IPS DF 6.9 (cell line): ENCODE measurements around the gene CKS1B.

Experiments
- DNase-seq: peaks from one replicate; pipeline ENCODE4 v3.0.0-alpha.2; 2013; ENCODE audit warnings: low read depth, low spot score
- H3K27ac ChIP-seq: one replicate; pipeline ENCODE4 v1.5.1; 2013; ENCODE audit warnings: low read length, control low read depth
- H3K27me3 ChIP-seq: 2 replicates; pipeline ENCODE4 v1.6.1; 2013; ENCODE audit warnings: mild to moderate bottlenecking, low read length; ENCODE audit not compliant: control insufficient read depth, insufficient read depth
- H3K36me3 ChIP-seq: 2 replicates; pipeline ENCODE4 v1.6.1; 2013; ENCODE audit warnings: low read length; ENCODE audit not compliant: control insufficient read depth, insufficient read depth
- H3K4me1 ChIP-seq: 2 replicates; pipeline ENCODE4 v1.6.1; 2013; ENCODE audit warnings: low read length; ENCODE audit not compliant: control insufficient read depth, insufficient read depth
- H3K4me3 ChIP-seq: 2 replicates; pipeline ENCODE4 v1.5.1; 2013; ENCODE audit warnings: mild to moderate bottlenecking, low read length
- H3K9me3 ChIP-seq: 2 replicates; pipeline ENCODE4 v1.6.1; 2013; ENCODE audit warnings: low read length, inconsistent platforms; ENCODE audit not compliant: control insufficient read depth, insufficient read depth
- WGBS: extraction: QIAGEN DNeasy Blood & Tissue Kit; methylation state at CpG from one replicate; pipeline ENCODE4 v1.1.7; 2013; ENCODE audit warnings: mixed read lengths, missing lambda C conversion rate; ENCODE audit not compliant: insufficient read length, insufficient coverage; 5-methylcytosine and 5-hydroxymethylcytosine counted together

The CKS1B gene

DNA sequence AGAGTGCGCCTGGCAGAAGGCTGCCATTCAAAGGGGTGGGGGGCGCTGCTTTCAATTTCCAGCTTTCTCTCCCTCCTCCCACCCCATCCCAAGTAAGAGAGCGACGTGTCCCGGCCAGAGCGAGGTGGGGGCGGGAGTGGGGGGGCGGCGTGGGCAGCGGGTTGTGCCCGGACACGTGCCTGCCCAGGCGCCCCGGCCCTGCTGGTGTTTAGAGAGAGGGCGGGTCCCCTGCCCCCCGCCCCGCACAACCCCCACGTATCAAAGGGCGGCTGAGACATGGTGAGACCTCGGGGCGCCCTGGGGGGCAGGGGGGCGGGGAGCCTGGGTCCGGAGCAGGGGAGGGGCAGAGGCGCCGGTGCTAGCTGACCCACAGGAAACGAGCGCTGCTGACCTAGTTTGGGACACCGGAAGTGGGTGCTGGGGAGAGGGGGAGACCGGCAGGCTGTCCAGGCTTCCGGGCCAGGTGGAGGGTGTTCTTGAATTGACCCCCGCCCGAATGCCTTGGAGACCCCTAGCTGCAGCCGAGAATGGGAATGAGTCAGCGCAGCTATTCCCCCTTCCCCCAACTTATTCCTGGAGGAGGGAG, 29.4 kb downstream of the CKS1B start:
- H3K9me3 ChIP-seq: no peaks in the 10 kb centered on the region
- H3K4me1 ChIP-seq: peaks cover 11% of the 10 kb centered on the region
- peak overlapping the region; percentile 81; the same call in 1 of the 2 replicates for H3K4me3 ChIP-seq
- WGBS: no CpG with 5 or more reads among the region's 34 CpGs
- DNase-seq: no peak
- H3K27ac ChIP-seq: no peak overlapping the region
- H3K27me3 ChIP-seq: no peaks in the 10 kb centered on the region
- no peaks in the 10 kb centered on the region for H3K36me3 ChIP-seq

DNA sequence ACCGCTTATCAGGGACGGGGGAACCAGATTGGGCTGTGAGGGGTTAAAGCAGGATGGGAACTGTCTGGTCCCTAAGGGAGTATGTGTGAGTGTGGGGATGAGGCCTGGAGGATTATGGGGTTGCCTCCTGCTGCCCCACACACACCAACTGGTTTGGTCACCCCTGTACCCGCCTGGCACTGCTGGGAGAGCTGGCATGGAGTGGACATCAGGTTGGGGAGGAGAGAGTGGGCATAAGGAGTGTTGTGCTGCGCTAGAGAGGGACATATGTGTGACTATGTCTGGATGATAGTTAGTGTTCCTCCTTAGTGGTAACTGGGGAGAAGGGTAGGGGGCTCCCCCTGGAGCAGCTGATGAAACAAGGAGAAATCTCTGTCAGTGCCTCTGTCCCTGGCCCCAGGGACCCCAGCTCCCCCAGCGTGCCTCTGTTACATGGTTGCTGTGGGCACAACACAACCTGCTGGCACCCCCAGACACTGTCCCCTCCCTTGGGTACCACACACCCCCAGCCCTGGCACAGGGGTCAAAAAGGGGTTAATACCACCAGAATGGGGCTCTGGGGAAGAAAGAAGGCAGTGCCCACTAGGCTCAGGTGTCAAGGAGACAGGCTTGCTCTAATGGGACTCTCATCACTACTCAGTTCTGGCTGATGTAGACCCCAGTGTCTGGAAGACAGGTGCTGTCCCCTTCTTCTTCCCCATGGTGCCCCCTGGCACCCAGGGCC, 30.0 kb downstream of the CKS1B start:
- no peak for DNase-seq
- no peaks in the 10 kb centered on the region for H3K9me3 ChIP-seq
- WGBS: no CpG with 5 or more reads among the region's 5 CpGs

DNA sequence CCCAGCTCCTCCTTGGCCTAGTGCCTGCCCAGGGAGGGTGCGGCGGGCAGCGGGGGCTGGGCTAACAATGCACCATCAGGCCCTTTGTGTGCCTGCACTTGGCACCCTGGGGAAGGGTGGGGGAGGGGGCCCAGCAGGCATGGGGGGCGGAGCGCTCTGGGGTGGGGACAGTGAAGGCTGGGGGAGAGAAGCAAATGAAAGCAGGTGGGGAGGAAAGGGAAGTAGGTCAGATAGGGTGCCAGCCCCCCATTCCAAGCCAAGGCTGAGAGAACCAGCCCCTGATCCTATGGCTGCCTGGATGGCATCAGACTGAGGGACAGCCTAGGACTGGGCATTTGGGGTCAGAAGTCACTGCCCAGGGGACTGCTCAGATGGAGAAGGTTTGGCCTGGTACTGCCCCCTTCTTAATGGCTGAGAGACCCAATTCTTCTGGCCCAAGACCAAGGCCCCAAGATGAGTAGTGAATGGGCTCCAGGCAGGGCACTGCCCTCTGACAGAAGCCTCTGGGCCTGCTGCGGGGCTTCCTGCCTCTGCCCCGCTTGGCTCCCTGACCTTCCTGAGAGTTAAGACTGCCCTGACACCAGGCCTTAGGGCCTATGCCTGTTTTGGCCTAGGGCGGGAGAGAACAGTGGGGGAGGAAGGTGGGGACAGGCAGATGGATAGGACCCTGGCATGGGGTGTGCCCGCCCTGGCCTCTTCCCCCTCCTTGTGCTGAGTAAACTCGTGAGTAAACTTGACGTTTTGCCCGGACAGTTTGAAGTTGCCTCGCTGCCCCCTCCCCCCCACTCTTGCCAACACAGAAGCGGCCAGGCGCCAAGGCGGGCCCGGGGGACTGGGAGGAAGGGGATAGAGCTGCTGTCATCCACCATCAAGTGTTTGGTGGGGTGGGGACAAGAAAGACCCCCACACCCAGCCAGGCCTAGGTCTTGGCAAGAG, 30.9 kb downstream of the CKS1B start:
- Histone ChIP-seq H3K27ac (no peak overlapping the region), H3K9me3 (no peaks in the 10 kb centered on the region), H3K4me3 (no peak overlapping the region), H3K27me3 (no peaks in the 10 kb centered on the region), H3K36me3 (no peaks in the 10 kb centered on the region), H3K4me1 (peaks cover 18% of the 10 kb centered on the region)
- no peak for DNase-seq
- WGBS: no CpG with 5 or more reads among the region's 17 CpGs

More for the DNA sequence above, 30.0 kb downstream of the CKS1B start:
- H3K4me3 ChIP-seq: peak overlapping the region; percentile 81; the same call in 1 of the 2 replicates
- H3K27ac ChIP-seq: no peak overlapping the region
- H3K36me3 ChIP-seq: no peaks in the 10 kb centered on the region
- peaks cover 15% of the 10 kb centered on the region for H3K4me1 ChIP-seq
- H3K27me3 ChIP-seq: no peaks in the 10 kb centered on the region

DNA sequence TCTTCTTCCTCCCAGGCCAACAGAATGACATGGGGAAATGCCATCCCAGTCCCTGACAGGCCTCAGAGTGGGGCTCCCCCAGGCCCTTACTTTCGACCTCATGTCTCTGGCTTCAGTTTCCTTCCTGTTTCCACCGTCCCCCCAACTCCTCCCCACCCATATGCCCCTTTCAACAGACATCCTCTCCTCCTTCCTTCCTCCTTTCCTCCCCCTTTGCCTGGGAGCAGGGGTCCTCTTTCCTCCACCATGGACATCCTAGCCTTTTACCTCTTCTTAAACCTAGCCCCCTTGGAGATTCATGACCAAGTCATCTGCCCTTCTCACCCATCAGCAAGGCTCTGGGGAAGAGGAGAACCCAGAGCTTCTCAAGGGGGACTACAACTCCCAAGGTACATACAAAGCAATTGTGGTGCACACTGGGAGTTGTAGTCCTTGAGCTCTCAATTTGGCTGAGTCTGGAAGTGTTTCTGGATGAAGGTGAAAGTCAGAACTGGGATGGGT, 32.2 kb downstream of the CKS1B start:
- Histone ChIP-seq H3K27ac (no peak overlapping the region), H3K4me1 (peaks cover 20% of the 10 kb centered on the region), H3K27me3 (no peaks in the 10 kb centered on the region), H3K4me3 (no peak overlapping the region), H3K9me3 (no peaks in the 10 kb centered on the region), H3K36me3 (no peaks in the 10 kb centered on the region)
- no CpG with 5 or more reads among the region's 2 CpGs for WGBS
- DNase-seq: no peak

DNA sequence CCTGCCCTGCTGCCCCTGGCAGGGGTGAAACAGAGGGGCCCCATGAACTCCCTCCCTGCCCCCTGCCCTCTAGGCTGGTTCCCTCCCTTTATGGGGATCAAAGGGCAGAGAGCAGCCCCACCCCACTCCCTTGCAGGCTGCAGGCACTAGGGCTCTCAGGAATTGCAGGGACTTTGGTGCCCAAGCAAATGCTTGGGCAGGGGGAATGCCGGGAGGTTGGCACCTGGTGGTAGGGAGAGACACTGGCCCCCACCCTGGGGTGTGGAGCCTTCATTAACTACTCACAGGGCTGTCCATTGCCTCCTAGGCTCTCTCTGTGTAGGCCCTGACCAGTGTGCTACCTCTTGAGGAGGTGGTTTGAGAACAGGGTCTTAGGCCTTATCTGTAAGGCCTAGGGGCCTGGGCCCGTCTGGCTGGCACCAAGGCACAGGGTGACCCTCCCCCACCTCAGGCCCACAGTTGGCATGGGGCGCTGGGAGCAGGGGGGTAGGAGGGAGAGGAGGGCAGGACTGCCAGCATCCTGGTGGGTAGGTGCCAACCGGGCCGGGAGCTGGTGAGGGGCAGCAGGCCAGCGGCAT, 32.9 kb downstream of the CKS1B start:
- H3K9me3 ChIP-seq: no peaks in the 10 kb centered on the region
- DNase-seq: no peak
- no peak overlapping the region for H3K4me3 ChIP-seq
- H3K4me1 ChIP-seq: peaks cover 21% of the 10 kb centered on the region
- H3K27me3 ChIP-seq: no peaks in the 10 kb centered on the region
- no peaks in the 10 kb centered on the region for H3K36me3 ChIP-seq
- H3K27ac ChIP-seq: no peak overlapping the region
- no CpG with 5 or more reads among the region's 6 CpGs for WGBS

DNA sequence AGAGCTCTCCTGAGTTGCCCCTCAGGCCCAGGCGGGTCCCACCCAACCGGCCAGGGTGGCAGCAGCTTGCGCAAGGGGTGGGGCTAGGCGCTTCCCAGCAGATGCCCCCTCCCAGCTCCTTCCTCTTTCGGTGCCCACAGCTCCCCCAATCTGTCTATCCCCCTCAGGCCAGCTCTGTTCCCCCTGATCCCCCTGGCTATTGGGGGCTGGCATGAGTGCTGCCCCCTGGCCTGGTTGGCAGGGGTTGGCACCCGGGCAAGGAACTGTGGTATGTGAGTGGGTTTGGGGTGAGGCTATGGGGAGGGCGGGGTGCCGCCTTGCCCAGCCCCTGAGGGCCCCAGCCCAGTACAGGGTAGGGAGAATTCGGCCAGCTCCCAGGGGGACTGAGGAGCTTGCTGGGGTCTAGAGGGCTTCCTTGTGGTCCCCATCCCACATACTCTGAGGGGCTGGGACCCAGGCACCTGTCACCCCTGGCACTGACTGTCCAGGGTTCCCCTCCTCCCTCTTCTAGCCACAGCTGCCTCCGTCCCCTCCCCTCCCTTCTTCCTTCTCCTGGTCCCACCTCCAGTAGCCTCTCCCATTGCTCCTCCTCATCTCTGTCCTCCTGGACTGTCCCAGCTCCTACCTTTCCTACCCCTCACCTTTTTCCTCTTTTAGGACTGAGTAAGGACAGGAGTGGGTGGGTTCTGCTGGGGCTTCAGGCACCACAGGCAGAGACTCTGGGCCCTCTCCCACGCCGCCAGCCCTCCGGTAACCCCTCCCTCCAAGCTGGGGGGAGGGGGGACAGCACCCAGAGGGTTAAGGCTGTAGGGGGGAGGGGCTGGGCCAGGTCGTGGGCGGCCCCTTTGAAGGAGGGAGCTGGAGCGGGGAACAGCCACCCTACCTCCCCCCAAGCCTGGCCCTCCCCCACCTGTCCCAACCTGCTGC, 33.8 kb downstream of the CKS1B start:
- no peak overlapping the region for H3K4me3 ChIP-seq
- no peak for DNase-seq
- H3K27ac ChIP-seq: no peak overlapping the region
- WGBS: no CpG with 5 or more reads among the region's 16 CpGs
- no peaks in the 10 kb centered on the region for H3K36me3 ChIP-seq
- H3K27me3 ChIP-seq: no peaks in the 10 kb centered on the region
- peaks cover 21% of the 10 kb centered on the region for H3K4me1 ChIP-seq
- H3K9me3 ChIP-seq: no peaks in the 10 kb centered on the region

DNA sequence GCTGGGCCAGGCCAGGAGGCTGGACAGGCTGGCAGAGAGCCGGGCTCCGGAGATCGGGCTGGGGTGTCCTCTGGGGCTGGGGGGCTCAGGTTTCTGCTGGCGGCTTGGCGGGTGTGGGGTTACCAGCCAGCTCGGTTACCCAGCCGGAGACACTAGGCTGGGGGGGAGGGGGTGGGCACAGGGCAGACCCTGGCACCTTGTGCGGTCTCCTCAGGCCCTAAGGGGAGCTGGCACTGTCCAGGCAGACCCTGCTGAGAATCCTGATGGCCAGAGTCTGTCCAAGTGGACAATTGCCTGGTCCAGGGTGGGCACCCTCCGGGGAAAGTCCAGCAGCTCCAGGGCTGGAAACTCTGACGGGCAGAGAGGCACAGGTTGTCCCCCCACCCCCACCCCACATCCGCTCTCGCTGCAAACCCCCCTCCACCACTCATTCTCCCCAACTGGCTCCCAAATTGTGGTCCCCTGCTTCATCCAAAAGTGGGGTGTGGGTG, 34.8 kb downstream of the CKS1B start:
- H3K36me3 ChIP-seq: no peaks in the 10 kb centered on the region
- no peaks in the 10 kb centered on the region for H3K9me3 ChIP-seq
- no peak overlapping the region for H3K4me3 ChIP-seq
- WGBS: no CpG with 5 or more reads among the region's 12 CpGs
- DNase-seq: no peak
- no peaks in the 10 kb centered on the region for H3K27me3 ChIP-seq
- peaks cover 20% of the 10 kb centered on the region for H3K4me1 ChIP-seq
- no peak overlapping the region for H3K27ac ChIP-seq

DNA sequence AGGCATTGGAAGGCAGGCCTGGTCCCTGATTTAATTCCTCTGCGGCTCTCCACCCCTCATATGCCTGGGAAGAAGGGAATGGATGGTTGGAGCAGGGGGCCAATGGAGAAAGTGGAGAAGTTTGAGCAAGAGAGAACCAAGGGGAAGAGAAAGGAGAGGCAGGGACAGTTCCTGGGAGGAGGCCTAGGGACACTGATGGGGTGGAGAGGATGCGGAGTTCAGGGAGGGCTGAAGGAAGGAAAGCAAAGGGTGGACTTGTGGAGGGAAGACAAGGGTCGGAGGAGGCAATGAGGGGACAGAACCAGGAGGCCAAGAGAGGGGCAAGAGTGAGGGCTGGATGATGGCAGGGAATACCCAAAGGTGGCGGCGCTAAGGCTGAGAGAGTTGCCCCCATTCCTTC, 35.3 kb downstream of the CKS1B start:
- H3K27me3 ChIP-seq: no peaks in the 10 kb centered on the region
- H3K36me3 ChIP-seq: peaks cover 2% of the 10 kb centered on the region; the same call in 1 of the 2 replicates
- H3K27ac ChIP-seq: no peak overlapping the region
- no peak for DNase-seq
- peaks cover 17% of the 10 kb centered on the region for H3K4me1 ChIP-seq
- no peaks in the 10 kb centered on the region for H3K9me3 ChIP-seq
- WGBS: no CpG with 5 or more reads among the region's 5 CpGs
- H3K4me3 ChIP-seq: no peak overlapping the region

DNA sequence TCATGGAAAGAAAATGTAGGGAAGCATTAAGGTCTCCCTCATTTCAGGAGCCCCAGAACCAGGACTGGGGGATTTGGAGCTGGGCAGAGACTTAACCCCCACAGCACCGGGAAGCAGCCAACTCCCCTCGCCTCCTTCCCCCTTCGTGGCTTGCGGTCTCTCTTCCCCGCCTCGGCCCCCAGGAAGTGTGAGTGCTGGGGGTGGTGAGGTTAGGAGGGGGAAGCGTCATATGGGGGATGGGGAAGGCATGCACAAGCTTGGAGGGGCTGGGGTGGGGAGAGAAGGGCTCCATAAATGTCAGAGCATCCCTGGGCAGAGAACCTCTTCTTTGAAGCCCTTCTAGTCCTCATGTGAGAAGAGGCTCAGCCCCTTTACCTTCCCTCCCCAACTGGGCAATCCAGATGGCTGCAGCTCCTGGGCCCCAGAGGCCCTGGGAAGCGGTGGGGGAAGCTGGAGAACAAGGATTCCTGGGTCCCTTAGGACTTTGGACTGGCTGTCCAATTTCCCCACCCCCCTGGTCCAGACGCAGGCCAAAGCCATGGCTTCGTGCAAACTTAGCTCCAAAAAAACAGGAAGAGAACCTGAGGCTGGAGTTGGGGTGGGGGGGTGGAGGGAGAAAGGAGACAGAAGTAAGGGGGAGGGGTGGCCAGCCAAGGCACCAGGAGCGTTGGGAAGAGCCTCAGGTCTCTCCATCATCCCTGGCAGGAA, 35.9 kb downstream of the CKS1B start:
- Histone ChIP-seq H3K9me3 (no peaks in the 10 kb centered on the region), H3K4me1 (peaks cover 17% of the 10 kb centered on the region), H3K4me3 (no peak overlapping the region), H3K27ac (no peak overlapping the region), H3K36me3 (peaks cover 4% of the 10 kb centered on the region; the same call in 1 of the 2 replicates), H3K27me3 (no peaks in the 10 kb centered on the region)
- DNase-seq: no peak
- WGBS: no CpG with 5 or more reads among the region's 11 CpGs
